Measurements from ENCODE around the gene SFMBT2.

Gene SFMBT2

GRCh38 chr10:7370511-7370910, 40.3 kb downstream of the SFMBT2 start:
- DNase-seq (ENCODE audit: low read depth in 2 of 3, low spot score in 2 of 3): no peak

- no peak for DNase-seq (ENCODE audit: low read depth in 2 of 3, low spot score in 2 of 3)
Measured at GRCh38 chr10:7365027-7365745, 45.6 kb downstream of the SFMBT2 start.

GRCh38 chr10:7364474-7364873, 46.4 kb downstream of the SFMBT2 start:
- DNase-seq (ENCODE audit: low read depth in 2 of 3, low spot score in 2 of 3): no peak

GRCh38 chr10:7363700-7364099, 47.1 kb downstream of the SFMBT2 start:
- DNase-seq (ENCODE audit: low read depth in 2 of 3, low spot score in 2 of 3): no peak

GRCh38 chr10:7362471-7362870, 48.4 kb downstream of the SFMBT2 start:
- no peak for DNase-seq (ENCODE audit: low read depth in 2 of 3, low spot score in 2 of 3)

GRCh38 chr10:7361316-7361715, 49.5 kb downstream of the SFMBT2 start:
- no peak for DNase-seq (ENCODE audit: low read depth in 2 of 3, low spot score in 2 of 3)

- no peak for DNase-seq (ENCODE audit: low read depth in 2 of 3, low spot score in 2 of 3)
Measured at GRCh38 chr10:7359954-7360353, 50.9 kb downstream of the SFMBT2 start.

- no peak for DNase-seq (ENCODE audit: low read depth in 2 of 3, low spot score in 2 of 3)
Measured at GRCh38 chr10:7359356-7359755, 51.5 kb downstream of the SFMBT2 start.

- no peak for DNase-seq (ENCODE audit: low read depth in 2 of 3, low spot score in 2 of 3)
Measured at GRCh38 chr10:7357193-7357592, 53.6 kb downstream of the SFMBT2 start.

- DNase-seq (ENCODE audit: low read depth in 2 of 3, low spot score in 2 of 3): no peak
Measured at GRCh38 chr10:7354330-7355047, 56.3 kb downstream of the SFMBT2 start.

GRCh38 chr10:7351894-7352293, 58.9 kb downstream of the SFMBT2 start:
- DNase-seq (ENCODE audit: low read depth in 2 of 3, low spot score in 2 of 3): no peak

- DNase-seq (ENCODE audit: low read depth in 2 of 3, low spot score in 2 of 3): no peak
Measured at GRCh38 chr10:7350541-7351195, 60.2 kb downstream of the SFMBT2 start.

GRCh38 chr10:7345717-7346116, 65.1 kb downstream of the SFMBT2 start:
- DNase-seq (ENCODE audit: low read depth in 2 of 3, low spot score in 2 of 3): no peak

GRCh38 chr10:7343040-7343439, 67.8 kb downstream of the SFMBT2 start:
- DNase-seq (ENCODE audit: low read depth in 2 of 3, low spot score in 2 of 3): no peak

- DNase-seq (ENCODE audit: low read depth in 2 of 3, low spot score in 2 of 3): no peak
Measured at GRCh38 chr10:7340179-7340874, 70.5 kb downstream of the SFMBT2 start.

GRCh38 chr10:7339510-7339909, 71.3 kb downstream of the SFMBT2 start:
- DNase-seq (ENCODE audit: low read depth in 2 of 3, low spot score in 2 of 3): no peak

GRCh38 chr10:7338469-7338868, 72.4 kb downstream of the SFMBT2 start:
- no peak for DNase-seq (ENCODE audit: low read depth in 2 of 3, low spot score in 2 of 3)

GRCh38 chr10:7337431-7338171, 73.2 kb downstream of the SFMBT2 start:
- peak in 1 of 3 experiments; percentile 17 for DNase-seq (ENCODE audit: low read depth in 2 of 3, low spot score in 2 of 3)

- DNase-seq (ENCODE audit: low read depth in 2 of 3, low spot score in 2 of 3): no peak
Measured at GRCh38 chr10:7335977-7336376, 74.9 kb downstream of the SFMBT2 start.

GRCh38 chr10:7334642-7334964, 76.2 kb downstream of the SFMBT2 start:
- no peak for DNase-seq (ENCODE audit: low read depth in 2 of 3, low spot score in 2 of 3)

Measured in activated CD8-positive, alpha-beta memory T cell treated with anti-CD3 and anti-CD28 coated beads for 48 hours (primary cell).